Measurements from ENCODE around the gene TTLL12.

DNA sequence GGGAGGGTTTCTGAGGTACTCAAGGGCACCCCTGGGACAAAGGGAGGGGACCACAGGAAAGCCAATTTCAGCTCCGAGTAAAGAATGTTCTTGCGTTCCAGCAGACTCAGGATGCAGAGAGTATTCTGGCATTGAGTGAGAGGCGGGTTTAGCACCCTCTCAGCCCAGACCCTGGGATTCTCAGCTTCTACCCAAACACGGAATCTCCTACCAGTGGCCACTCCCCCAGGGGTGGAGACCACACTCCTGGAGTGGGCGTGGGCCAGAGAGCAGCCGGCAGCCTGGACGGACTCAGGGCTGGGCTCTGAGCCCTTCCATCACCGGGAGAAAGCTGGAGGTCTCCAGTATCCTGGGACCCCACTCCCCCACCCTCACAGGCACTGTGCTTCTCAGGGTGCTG lies 26.1 kb upstream of the TTLL12 start:
- TF ChIP-seq EZH2 (IDR thresholded peaks at IDR 0.05; ENCODE audit: low read length), result no peak
- TF ChIP-seq, protein P1, sequence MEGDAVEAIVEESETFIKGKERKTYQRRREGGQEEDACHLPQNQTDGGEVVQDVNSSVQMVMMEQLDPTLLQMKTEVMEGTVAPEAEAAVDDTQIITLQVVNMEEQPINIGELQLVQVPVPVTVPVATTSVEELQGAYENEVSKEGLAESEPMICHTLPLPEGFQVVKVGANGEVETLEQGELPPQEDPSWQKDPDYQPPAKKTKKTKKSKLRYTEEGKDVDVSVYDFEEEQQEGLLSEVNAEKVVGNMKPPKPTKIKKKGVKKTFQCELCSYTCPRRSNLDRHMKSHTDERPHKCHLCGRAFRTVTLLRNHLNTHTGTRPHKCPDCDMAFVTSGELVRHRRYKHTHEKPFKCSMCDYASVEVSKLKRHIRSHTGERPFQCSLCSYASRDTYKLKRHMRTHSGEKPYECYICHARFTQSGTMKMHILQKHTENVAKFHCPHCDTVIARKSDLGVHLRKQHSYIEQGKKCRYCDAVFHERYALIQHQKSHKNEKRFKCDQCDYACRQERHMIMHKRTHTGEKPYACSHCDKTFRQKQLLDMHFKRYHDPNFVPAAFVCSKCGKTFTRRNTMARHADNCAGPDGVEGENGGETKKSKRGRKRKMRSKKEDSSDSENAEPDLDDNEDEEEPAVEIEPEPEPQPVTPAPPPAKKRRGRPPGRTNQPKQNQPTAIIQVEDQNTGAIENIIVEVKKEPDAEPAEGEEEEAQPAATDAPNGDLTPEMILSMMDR (optimal IDR thresholded peaks at IDR 0.05 in 1 of 3, IDR thresholded peaks at IDR 0.05 in 1 of 3, conservative IDR thresholded peaks at IDR 0.05 in 1 of 3; ENCODE audit: extremely low read depth in 1 of 3, insufficient read depth in 2 of 3, low read length in 3 of 3), result no peak

All from keratinocyte (primary cell).